ENCODE data around the gene CCDC102A.

GRCh38 chr16:57579361-57579665 is 42.9 kb upstream of the CCDC102A start:
- no peak for TF ChIP-seq YY1 (IDR thresholded peaks at IDR 0.05; ENCODE audit: insufficient read depth, insufficient read length)
- TF ChIP-seq ZNF274 (IDR thresholded peaks at IDR 0.05; ENCODE audit: low read depth, low read length) = no peak

Data from NT2/D1 (cell line).